NCI-H748 (cell line): ENCODE measurements around the gene THRSP.
"Not testable (repeated sequence)": the region's sequence is repeated elsewhere in the genome, so short reads cannot be mapped to it uniquely, and the experiment has no call there.

Source experiments
- DNase-seq: peaks from one replicate; lab custom pipeline; 2025; ENCODE audit not compliant: unreplicated experiment; lab: John Stamatoyannopoulos, UW

Gene THRSP

DNA sequence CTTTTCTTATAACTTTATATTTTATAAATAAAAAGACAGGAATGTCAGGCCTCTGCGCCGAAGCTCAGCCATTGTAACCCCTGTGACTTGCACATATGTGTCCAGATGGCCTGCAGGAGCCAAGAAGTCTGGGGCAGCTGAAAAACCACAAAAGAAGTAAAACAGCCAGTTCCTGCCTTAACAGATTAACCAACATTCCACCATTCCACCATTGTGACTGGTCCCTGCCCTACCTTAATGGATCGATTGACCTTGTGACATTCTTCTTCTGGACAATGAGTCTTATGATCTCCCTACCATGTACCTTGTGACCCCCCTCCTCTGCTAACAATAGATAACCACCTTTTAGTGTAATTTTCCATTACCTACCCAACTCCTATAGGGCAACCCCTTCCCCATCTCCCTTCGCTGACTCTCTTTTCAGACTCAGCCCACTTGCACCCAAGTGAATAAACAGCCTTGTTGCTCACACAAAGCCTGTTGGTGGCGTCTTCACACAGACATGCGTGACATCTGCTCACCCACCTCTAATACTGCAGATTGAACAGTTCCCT lies 22.9 kb downstream of the THRSP start:
- not testable (repeated sequence) for DNase-seq

GRCh38 chr11:78094250-78094649 lies 30.6 kb downstream of the THRSP start:
- no peak for DNase-seq

GRCh38 chr11:78097666-78098385 lies 34.2 kb downstream of the THRSP start:
- DNase-seq = no peak

DNA sequence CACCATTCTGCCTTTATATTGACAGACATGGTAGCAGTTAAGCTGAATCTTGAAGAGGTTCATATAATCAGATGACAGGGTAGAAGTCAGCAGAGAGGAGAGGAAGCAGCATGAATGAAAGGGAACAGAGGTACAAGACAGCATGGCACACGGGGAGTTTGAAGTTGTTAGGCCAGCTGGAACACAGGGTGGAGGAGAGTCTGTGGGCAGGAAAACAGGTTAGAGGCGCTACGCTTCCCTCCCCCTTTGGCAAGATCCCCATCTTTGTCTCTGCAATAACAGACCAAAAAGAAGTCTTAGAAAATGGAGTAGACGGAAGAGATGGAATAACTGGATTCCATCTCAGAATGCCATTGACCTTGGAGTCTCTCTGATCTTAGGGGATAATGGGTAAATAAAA lies 36.0 kb downstream of the THRSP start:
- no peak for DNase-seq

- no peak for DNase-seq
Observed at GRCh38 chr11:78100261-78100660, 36.6 kb downstream of the THRSP start.

DNA sequence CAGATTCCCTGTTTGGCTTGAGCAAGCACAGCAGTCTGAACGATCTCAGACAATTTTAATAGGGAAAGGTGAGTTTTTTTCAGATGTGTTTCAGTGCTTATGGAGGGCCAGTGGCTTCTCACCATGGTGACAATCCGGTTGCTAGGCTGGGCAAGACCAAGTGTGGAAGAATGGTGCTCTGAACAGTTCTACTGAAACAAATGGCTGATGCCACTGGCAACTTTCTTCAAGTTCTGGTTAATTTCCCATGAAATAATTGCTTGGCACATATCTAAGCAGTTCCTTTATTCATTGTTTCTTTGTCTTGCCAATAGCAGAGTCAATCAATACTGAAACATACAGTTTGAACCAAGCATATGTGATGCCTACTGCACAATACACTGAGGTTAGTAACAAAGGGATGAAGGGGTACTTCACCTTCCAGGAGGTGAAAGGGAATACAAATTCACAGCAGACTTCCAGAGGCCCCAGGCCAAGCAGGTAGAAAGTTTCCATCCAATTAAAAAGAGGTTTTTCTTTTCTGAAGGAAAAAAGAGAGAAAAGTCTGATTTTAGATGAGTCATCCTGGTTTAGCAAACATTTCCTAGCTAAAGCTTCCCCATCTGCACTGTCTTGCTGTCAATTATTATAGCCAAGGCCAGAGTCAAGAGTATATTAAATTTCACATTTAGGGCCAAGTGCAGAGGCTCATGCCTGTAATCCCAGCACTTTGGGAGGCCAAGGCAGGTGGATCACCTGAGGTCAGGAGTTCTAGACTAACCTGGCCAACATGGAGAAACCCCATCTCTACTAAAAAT lies 37.2 kb downstream of the THRSP start:
- no peak for DNase-seq

DNA sequence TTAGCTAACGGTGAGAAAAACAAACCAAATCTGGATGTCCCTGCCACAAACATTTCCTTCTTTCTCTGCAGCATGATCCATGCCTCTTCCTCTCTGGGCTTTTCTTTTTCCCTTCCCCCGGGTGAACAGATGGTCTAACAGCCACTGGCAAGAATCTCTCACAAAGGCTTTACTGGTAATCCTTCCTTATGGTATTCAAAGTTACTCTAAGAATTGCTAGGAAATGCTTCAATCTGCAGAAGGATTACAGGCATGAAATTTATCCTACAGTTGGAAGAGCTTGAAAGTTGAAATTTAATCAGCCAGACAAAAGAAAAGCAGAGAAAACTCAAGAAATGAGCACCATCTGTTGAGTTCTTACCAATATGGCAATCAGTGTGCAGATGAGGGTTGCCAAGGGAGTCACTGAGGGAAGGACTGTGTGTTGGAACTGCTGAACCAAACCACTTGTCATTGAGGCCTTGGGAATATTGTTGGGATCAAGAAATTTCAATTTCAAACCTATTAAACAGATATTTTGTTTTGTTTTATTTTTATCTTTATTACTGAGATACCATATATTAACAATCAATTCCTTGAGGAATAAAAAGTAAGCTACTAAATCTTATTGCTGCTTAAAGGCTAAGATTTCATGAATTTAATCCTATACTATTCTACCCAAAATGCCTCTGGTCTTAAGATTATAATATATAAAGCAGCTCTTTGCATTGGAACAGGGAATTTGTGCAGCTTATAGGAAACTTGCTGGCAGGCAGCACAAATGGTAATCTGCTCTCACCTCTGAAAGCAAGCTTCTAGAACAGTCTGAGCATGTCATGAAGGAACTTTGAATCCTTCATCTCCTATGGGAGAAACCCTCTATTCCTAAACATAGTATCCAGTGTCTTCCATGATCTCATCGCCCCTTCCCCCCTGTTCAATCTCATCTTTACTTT lies 45.7 kb downstream of the THRSP start:
- no peak for DNase-seq

GRCh38 chr11:78110351-78110750 lies 46.7 kb downstream of the THRSP start:
- no peak for DNase-seq

- DNase-seq = no peak
Observed at GRCh38 chr11:78110830-78111229, 47.2 kb downstream of the THRSP start.

GRCh38 chr11:78111298-78111697 lies 47.6 kb downstream of the THRSP start:
- DNase-seq = no peak

DNA sequence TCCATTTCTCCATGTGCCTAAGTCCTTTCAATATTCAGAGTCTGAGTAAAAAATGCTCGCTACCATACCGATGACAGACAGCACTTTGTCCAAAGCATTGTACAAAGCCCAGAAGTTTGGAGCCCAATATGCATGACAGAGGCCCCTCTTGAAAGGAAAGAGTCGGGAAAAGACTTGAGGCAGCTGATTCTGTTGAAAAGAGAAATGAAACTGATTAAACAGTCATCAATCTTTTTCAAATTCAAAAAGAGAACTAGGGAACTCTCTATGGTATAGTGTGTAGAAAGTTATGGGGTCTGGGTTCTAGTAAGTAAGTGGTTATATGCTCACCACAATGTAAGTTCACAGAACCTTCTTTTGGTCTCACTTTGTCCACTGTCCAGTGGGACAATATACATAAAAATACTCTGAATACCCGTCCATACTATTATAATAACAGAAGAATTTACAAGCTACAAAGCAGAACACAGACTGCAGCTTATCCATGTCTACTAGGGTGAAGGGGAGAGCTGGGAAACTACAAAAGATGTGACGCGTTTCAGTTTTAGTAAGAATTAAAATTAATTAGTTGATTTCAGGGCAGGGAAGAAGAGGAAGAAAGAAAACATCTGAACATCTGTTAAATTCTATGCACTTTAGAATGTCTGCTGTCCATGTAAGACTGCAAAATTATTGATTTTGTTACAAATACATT lies 49.1 kb downstream of the THRSP start:
- no peak for DNase-seq
